Measurements from ENCODE around the gene GRM8. TPM values are rescaled to one million over a fixed set of nuclear protein-coding genes. Genes with fewer than 3 reads are reported as not detected.

GRM8 gene
- total RNA-seq, 1 experiment from 2014 or later, result 1.8 TPM

GRCh38 chr7:126690848-126691751, 561.6 kb downstream of the GRM8 start:
- peaks cover 6 to 12% of the 10 kb centered on the region in 2 experiments; a peak in 4 of 5 replicates for H3K9me3 Mint-ChIP-seq
- no peak overlapping the region for H3K4ac ChIP-seq (ENCODE audit: low read depth, low read length)
- no peak overlapping the region for H3K27ac ChIP-seq (ENCODE audit: insufficient read length, low read depth, low read length)
- no peaks in the 10 kb centered on the region for H3K27me3 ChIP-seq (ENCODE audit: insufficient read depth, low read length)
- H2BK12ac ChIP-seq (ENCODE audit: insufficient read length, low read depth, low read length), result no peak overlapping the region
- no peak overlapping the region for H3K4me2 ChIP-seq (ENCODE audit: insufficient read depth, insufficient read length, low read length)
- H3K23ac ChIP-seq (ENCODE audit: insufficient read length, low read depth, low read length), result no peak overlapping the region
- H3K56ac ChIP-seq (ENCODE audit: insufficient read length, low read depth, low read length), result no peak overlapping the region
- H2BK20ac ChIP-seq (ENCODE audit: low read depth, low read length, poor library complexity, severe bottlenecking), result no peak overlapping the region
- no peak overlapping the region for H3T11ph ChIP-seq (ENCODE audit: low read length)
- H3K23me2 ChIP-seq (ENCODE audit: insufficient read length, low read depth, low read length, poor library complexity, severe bottlenecking), result no peaks in the 10 kb centered on the region
- WGBS (ENCODE audit: extremely low coverage, insufficient read length, low lambda C conversion rate), result no CpG with 5 or more reads among the region's 11 CpGs
- TF ChIP-seq CTCF (conservative IDR thresholded peaks at IDR 0.05), result no peak
- no peak overlapping the region for H3K14ac ChIP-seq (ENCODE audit: insufficient read depth, low read length)
- H3K9ac ChIP-seq (ENCODE audit: extremely low read depth, insufficient read length, low read length), result no peak overlapping the region
- no peaks in the 10 kb centered on the region for H3K79me1 ChIP-seq (ENCODE audit: insufficient read depth, low read depth, low read length, poor library complexity, severe bottlenecking)
- H3K27ac Mint-ChIP-seq, result no peak overlapping the region
- H3K36me3 Mint-ChIP-seq (ENCODE audit: insufficient read depth in 1 of 3, low read depth in 3 of 3), result peaks cover 2 to 15% (median 2%) of the 10 kb centered on the region in 3 experiments
- no peak overlapping the region for H4K5ac ChIP-seq (ENCODE audit: insufficient read length, low read depth, low read length)
- H2BK120ac ChIP-seq (ENCODE audit: low read depth, low read length, poor library complexity, severe bottlenecking), result no peak overlapping the region
- H4K20me1 ChIP-seq (ENCODE audit: control insufficient read depth, insufficient read depth, insufficient read length), result no peaks in the 10 kb centered on the region
- no peak overlapping the region for H2AK5ac ChIP-seq (ENCODE audit: insufficient read length, low read length)
- no peak overlapping the region for H4K8ac ChIP-seq (replicated peaks; ENCODE audit: insufficient read length, low read depth, low read length)
- H3K4me1 Mint-ChIP-seq, result peaks cover 19 to 30% of the 10 kb centered on the region in 2 experiments
- H2BK15ac ChIP-seq (ENCODE audit: low read depth, low read length), result no peak overlapping the region
- H3K4me3 Mint-ChIP-seq, result no peak overlapping the region
- no peak overlapping the region for H4K91ac ChIP-seq (ENCODE audit: insufficient read length, low read depth, low read length)
- DNase-seq, result peak; percentile 74
- H3K27me3 Mint-ChIP-seq (ENCODE audit: low read depth), result no peaks in the 10 kb centered on the region
- H3K79me2 ChIP-seq (ENCODE audit: insufficient read depth, low read length), result no peaks in the 10 kb centered on the region
- H3K18ac ChIP-seq (ENCODE audit: insufficient read length, low read depth, low read length), result no peak overlapping the region
- no peaks in the 10 kb centered on the region for H3K4me1 ChIP-seq (ENCODE audit: insufficient read depth, low read length)
- no peaks in the 10 kb centered on the region for H3K9me3 ChIP-seq (ENCODE audit: control insufficient read depth, low read depth, low read length)
- no peak overlapping the region for H2BK5ac ChIP-seq (ENCODE audit: insufficient read length, low read length)
- no peak overlapping the region for H2AFZ ChIP-seq (ENCODE audit: low read length)

Data from H9 (cell line).